NCI-H1048 (cell line): ENCODE data around the gene AMMECR1L.
"Not testable (repeated sequence)": the region's sequence is repeated elsewhere in the genome, so short reads cannot be mapped to it uniquely, and the experiment has no call there.

ENCODE experiments used
- DNase-seq: peaks from one replicate; lab custom pipeline; 2025; lab: John Stamatoyannopoulos, UW

Gene AMMECR1L

GRCh38 chr2:127841466-127842178, 44.1 kb downstream of the AMMECR1L start:
- DNase-seq = no peak

GRCh38 chr2:127840893-127841292, 44.9 kb downstream of the AMMECR1L start:
- no peak for DNase-seq

- DNase-seq = no peak
Measured at GRCh38 chr2:127834951-127835350, 50.8 kb downstream of the AMMECR1L start.

- DNase-seq = peak; percentile 77
Measured at GRCh38 chr2:127829845-127830246, 55.9 kb downstream of the AMMECR1L start.

GRCh38 chr2:127826708-127827107, 59.0 kb downstream of the AMMECR1L start:
- not testable (repeated sequence) for DNase-seq

- no peak for DNase-seq
Measured at GRCh38 chr2:127826047-127826446, 59.7 kb downstream of the AMMECR1L start.

GRCh38 chr2:127820080-127820668, 65.6 kb downstream of the AMMECR1L start:
- DNase-seq = no peak

GRCh38 chr2:127818794-127819425, 66.8 kb downstream of the AMMECR1L start:
- DNase-seq = no peak

- DNase-seq = no peak
Measured at GRCh38 chr2:127818241-127818640, 67.5 kb downstream of the AMMECR1L start.

GRCh38 chr2:127814677-127815076, 71.1 kb downstream of the AMMECR1L start:
- no peak for DNase-seq

- DNase-seq = not testable (repeated sequence)
Measured at GRCh38 chr2:127812441-127812840, 73.3 kb downstream of the AMMECR1L start.
